HS-27A (cell line): Measurements from ENCODE around the gene GNA14.
"Not testable (repeated sequence)": the region's sequence is repeated elsewhere in the genome, so short reads cannot be mapped to it uniquely, and the experiment has no call there.

Experiments
- DNase-seq: peaks from one replicate; pipeline ENCODE4 v3.0.0-alpha.2; 2012; ENCODE audit warnings: low read depth, missing footprints

The GNA14 gene

DNA sequence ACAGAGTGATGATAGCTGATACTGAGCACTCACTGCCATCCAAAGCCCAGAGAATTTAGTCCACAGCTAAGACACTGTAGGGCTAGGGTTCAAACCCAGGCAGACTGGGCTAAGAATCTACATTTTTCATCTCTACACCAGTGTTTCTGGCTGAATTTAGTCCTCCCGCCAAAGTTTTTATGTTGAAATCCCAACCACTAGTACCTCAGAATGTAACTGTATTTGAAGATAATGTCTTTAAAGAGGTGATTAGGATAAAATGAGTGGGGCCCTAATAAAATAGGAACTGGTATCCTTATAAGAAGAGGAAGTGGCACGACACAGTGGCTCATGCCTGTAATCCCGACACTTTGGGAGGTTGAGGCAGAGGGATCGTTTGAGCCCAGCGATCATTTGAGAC is 4.3 kb downstream of the GNA14 start:
- DNase-seq, result no peak

DNA sequence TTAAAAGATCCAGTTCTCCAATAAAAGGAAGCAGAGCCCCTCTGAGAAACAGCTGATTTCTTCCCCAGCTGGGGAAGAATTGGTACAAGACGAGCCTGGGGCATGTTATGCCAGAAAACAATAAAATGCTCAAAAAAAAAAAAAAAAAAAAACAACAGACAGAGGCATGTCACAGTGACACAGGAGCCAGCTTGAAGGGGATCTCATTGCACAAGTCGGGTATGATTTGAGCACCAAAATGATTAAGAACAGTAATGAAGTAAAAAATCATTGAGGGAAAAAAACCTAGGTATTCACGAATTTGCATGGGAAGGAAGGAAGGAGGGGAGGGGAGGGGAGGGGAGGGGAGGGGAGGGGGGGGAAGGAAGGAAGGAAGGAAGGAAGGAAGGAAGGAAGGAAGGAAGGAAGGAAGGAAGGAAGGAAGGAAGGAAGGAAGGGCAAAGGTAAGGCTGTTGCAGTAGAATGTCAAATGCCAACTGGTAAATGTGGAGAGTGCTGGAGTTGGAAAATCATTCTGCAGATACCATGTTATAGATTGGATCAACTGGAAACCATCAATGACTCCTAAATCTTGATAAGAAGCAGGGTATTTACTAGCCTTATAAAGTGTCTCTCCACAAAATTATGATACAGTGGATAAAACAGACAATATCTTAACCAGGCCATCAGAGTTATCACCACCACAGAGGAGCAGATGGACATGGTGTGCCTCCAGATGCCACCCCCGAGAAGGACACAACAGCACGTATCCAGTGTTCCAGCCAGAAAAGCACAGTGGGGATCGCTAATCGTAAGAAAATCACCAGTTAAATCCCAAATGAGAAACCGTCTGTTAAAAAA is 7.2 kb downstream of the GNA14 start:
- DNase-seq, result no peak

DNA sequence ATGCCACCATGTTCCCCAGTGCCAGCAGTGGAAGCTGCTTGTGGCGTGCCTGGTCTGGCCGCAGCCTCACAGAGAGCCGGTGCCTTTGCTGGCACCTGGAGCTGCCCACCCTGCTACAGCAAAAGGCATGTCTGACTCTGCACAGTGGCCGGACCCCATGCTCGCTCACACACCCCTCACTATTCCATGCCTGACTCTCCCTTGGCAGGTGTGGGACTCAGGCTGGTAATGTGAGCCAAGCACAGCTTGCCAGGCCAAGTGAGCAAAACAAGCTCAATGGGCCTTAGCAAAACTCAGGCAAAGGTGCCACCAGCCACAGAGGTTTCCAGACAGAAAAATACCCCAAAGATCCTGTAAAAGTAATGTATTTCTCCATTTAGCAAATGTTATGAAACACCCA is 15.5 kb downstream of the GNA14 start:
- DNase-seq, result no peak

DNA sequence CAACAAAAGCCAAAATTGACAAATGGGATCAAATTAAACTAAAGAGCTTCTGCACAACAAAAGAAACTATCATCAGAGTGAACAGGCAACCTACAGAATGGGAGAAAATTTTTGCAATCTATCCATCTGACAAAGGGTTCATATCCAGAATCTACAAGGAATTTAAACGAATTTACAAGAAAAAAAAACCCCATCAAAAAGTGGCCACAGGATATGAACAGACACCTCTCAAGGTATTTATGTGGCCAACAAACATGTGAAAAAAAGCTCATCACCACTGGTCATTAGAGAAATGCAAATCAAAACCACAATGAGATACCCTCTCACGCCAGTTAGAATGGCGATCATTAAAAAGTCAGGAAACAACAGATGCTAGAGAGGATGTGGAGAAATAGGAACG is 19.3 kb downstream of the GNA14 start:
- DNase-seq, result not testable (repeated sequence)

DNA sequence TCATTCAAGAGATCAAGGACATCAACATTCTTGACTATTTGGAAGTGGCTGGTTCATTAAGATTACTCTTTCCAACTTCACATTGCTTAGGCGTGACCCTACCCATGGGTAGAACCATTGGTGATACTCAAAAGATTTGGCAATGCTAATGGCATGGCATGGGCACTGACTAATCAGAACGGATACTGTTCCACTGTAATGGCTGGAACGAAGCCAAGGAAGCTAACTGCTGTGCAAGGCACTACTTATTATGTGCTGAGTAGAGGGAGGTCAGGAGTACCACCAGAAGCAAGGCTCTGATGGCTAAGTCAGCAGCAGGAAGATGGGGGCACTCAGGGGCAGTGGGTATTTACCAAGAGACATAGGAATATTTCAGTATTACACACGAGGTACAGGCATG is 31.9 kb downstream of the GNA14 start:
- peak; percentile 4 for DNase-seq

DNA sequence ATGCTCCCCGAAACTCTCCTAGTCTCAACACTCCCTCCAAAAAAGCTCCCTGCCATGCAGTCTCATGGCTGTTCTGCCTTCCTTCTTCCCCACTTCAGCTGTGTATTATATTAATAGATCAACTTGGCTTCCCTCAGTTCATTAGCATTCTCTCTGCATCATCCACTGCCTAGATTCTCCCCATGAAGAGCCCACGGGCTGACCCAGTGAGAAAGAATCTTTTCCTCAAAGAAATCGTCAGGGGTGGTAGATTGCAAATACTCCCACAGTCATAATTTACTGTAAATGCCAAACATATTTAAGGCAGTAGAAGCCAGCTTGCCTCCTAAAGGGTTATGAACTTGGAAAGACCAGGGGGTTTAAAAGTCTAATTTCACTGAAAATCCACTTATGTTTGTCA is 33.5 kb downstream of the GNA14 start:
- DNase-seq, result no peak

DNA sequence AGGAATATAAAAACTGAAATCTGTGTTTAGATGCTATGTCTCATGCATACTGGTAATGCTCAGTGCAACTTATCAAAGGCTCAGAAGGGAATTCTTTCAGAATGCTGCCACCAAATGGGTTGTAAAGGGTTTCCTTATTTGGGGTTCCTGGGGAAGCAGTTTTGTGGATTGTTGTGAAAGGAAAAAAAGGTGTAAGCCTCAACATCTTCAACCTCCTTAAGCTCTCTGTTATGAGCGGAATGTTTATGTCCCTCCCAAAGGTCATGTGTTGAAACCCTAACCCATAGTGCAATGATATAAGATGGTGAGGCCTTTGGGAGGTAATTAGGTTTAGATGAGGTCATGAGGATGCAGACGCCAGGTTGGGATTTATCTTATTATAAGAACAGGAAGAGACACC is 41.6 kb downstream of the GNA14 start:
- no peak for DNase-seq

DNA sequence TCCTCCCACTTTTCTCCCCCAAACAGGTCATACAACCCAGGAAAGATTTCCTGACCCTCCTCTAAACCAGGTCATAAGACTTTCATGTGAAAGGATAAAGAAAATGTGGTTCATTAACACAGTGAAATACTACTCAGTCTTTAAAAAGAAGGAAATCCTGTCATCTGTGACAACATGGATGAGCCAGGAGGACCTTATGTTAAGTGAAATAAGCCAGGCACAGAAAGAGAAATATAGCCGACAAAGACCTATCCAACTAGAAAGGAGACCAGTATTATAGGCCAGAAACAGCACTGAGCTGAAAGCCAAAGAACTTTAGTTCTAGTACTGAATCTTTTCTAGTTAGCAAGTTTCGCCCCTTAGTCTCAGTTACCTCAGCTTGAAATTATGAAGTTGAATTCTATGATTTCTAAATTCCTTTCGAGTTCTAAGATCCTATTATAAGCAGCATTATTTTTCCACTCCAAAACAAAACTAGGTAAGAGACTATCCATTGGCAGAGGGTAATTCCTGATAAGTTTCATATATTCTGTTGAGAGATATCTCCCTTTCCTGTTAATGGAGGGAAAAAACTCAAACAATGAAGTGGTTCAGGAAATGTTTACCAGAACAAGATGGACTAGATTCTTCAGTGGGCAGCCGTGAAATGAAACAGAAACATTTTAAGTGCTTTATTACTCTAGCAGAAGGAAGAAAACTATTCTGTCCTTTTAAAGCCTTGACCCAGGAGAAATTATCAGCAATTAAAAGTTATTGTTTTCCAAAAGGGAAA is 42.5 kb downstream of the GNA14 start:
- no peak for DNase-seq

DNA sequence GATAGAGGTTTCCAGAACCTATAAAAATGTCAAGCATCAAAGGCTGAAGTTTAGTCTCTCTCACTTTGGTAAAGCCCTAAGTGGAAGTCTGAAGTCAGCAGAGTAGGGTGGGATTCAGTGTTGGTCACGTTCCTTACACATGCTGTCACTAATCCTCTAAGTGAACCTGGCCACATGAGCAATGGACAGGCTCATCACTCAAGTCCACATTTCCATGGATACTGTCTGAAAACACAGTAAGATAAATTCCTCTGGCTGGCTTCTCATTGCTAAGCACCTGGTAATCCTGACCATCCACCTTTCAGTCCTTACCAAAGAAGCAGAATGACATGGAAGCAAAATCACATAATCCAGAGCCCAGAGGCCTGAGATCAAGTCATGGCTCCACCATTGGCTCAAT is 43.8 kb downstream of the GNA14 start:
- no peak for DNase-seq

DNA sequence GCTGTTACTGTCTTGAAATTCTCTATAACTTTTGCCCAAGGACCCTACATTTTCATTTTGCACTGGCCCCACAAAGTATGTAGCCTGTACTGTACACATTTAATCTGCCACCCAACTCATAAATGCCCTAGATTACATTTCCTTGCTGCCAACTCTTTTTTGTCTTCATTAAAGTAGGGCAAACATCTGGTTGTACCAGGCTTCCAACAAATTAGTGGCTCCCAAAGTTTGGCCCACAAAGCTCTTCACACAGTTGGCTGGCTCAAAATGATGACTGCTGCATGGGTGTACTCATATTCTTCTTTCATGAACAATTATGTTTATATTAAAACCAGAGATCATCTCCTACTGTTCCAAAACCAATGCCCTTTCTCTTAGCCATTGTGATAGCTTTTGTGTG is 45.3 kb downstream of the GNA14 start:
- no peak for DNase-seq

DNA sequence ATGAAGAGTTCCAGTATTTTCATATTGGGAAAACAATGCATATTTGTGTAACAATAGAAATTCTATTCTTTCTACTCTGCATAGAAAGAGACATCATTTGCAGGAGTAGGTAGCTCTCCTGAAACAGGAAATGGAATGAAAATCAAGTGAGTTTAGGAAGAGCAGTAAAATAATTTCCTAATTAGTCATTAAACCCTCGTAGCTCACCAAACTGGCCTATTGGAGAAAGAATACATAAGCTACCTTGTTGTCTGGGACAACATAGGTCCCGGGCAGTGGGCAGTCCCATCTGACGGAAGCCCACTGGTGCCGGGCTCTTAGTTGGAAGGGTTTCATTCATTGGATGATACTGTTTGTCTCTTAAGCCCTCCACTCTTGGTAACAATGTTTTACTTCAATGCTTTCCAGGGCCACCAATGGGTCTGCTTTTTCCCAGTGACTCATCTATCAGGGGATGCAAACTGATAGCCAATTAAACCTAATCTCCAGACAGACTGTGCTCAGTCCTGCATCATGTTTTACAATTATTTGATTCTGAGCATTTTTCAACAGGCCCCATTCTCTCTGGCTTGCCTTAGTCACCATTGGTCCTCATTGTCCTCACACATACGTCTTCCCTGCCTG is 46.5 kb downstream of the GNA14 start:
- DNase-seq, result no peak

DNA sequence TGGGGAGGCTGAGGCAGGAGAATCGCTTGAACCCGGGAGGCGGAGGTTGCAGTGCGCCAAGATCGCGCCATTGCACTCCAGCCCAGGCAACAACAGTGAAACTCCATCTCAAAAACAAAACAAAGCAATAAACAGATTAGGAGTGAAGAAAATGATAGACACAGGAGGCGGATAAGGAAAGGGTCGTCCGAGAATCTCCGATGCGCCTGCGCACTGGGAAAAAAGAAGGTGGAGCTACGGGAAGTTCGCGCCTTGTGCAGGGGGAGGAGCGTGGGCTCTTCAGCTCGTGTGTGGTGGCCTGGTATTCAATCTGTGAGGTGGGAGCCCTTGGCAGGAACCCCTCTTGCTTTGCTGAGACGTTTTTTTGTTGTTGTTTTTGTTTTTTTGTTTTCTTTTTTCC is 47.3 kb downstream of the GNA14 start:
- no peak for DNase-seq

DNA sequence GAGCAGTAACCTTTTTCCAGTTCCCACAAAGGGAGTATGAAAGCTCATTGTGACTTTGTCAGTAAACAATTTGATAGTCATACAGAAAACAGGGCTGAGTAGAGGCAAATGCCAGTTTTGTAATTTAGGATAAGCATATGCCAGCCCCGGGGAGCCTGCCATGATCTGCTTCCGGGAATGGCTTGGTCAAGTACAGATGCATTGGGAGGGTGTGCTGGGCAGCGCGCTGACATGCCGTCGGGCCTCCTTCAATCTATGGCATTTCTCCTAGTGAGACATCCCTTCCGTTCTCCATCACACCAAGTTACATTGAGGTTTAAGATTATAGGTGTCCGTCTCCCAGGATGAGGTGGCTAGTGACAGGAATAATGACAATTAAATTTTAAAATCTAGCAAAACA is 48.6 kb downstream of the GNA14 start:
- DNase-seq, result no peak

DNA sequence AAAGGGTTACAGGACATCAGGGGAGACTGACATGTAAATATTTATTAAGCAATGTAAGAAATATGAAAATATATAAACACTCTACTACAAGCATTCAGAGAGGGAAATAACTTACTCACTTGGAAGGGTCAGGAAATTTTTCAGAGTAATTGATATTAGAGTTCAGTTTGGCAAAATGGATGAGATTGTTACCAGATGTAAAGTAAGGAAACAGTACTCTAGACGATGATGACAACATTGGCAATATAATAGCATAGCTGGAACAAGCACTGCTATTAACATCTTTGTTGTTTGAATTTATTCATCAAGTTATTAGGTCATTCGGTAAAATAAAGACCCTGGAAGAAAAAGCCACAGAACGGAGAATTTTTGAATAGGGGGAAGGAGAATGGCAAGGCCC is 49.1 kb downstream of the GNA14 start:
- DNase-seq, result no peak

DNA sequence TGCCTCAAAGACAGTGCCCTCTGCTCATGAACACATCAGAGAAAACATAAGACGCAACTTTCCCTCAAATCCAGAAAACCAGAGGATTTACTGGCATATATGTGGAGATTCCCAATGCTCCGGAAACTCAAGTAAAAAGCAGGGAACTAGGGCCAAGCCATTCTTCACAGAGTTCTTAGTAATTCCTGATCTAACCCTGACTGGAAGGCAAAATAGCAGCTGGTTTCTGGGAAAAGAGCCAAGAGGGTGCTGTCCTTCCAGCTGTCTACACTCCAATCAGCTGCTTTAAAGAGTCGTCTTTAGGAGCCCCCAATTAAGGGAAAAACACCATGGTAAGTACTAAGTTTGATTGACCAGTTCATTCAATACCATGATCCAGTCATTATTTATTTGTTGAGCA is 49.6 kb downstream of the GNA14 start:
- DNase-seq, result no peak

DNA sequence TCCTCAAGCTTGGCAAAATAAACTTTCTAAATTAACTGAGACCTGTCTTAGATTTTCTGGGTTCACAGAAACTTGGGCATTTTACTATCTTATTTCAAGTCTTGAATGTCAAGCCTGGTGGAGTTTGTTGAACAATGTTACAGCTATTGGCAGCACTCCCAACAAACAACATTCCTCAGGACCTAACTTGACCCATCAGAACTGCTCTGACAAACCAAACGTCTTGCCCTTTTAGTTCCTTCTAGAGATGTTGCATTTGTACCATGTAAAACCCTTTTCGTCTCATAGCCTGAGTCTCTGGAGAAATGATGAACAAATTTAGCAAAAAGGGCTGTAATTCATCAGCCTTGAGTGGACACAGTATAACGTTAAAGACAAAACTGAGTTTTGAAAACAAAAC is 51.1 kb downstream of the GNA14 start:
- no peak for DNase-seq

DNA sequence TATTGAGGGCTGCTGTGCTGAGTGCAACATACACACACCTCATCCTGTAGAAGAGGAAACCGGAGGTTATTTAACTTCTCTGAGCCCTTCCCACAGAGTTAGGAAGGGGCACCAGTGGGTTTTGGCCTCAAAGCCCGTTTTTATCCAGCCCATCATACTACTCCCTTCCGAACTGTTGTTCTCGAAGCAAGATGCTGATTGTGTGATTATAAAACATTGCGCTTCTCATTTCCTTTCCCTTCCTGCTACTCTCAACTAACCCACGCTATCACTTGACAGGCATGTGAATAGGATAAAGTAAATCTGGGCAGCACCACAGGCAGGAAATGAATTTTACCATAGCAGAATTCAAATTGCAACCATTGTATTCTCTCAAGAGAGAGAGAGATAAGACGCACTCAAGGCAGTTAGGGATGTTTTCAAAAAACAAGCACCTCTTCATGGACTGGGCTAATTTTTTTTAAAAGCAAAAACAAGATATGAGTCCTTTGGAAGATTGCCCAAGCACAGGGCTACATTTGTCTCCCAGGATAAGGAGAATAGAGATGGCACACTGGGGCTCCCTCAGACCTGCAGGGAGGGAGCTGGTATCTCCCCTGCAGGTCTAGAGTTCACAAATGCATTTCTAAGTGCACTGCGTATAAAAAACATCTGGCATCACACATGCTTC is 52.6 kb downstream of the GNA14 start:
- no peak for DNase-seq

DNA sequence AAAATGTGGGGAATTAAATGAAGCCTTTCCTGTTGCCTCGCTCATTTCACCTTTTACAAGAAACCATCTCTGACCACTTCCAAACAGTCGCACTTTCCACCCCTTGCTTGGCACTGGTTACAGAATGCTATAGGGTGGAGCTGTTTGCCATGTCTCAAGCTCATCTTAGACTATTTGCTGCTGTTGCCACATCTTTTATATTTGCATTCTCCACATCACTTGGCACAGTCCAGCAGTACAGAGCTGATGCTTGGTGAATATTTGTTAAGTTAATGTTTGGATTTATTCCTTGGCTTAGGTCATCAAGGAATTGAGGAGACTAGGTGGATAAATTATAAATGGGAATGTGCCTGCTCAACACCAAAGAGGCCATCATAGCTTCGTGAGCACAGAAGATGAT is 53.2 kb downstream of the GNA14 start:
- no peak for DNase-seq

DNA sequence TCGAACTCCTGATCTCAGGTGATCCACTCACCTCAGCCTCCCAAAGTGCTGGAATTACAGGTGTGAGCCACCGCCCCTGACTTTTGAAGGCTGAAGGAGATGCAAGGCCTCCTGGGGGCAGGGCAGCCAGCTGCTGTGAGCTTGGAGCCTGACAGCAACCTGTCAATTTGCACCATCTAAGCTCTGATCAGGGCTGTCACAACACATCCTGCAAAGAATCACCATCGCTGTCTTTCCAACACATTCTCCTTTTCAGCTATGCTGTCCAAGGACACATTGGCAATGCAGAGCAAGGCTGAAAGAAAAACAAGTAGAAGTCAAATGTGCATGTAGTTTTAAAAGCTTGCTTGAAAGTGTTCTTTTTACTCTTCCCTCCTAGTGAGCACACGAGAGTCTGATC is 54.6 kb downstream of the GNA14 start:
- no peak for DNase-seq

DNA sequence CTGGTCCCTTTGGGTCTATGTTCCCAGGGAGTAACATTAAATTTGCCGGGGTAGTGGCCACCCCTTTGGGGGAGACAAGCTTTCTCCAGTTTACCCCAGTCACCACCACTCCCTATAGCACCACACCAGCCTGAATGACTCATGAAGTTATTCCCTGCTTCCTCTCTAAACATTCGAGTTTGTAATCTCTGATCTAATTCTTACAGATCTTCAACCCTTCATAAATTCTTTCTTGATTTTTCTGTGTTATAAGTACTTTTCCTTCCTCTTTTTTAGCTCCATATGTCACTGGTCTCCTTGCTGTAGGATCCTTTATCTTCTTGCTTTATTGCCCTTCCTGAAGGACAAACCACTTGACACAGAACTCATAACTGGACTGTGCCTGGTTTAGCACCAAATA is 55.6 kb downstream of the GNA14 start:
- DNase-seq, result no peak

DNA sequence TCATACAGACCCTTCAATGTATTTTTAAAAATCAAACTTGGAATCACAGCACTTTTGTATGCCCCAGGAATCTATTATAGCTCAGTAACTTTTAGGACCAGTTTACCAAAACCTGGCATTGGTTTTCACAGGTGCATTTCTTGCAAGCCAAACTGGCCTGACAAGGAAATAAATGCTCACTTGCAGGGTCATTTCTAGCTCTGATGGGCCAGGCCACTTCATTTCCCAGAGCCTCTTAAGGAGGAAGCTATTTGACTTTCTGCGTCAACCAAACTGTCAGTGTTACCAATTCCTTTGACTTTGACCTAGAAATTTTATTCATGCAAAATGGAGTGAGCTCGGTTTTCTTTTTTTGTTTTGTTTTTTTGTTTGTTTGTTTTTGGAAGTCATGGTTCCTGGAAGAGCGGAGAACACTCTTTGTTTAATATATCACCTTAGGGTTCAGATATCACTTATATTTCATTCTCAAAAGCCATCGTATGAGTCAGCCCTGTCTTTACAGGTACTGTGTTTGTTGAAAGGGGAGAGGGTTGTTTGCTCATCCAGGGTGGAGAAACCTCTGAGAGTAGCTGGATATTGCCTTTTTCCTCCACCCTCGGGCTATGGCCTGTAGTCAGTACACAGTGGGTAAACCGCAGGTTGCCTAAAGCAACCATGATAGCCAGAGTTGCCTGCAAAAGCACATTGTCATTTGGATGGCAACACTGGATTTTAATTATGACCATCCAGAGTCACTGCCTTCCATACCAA is 58.9 kb downstream of the GNA14 start:
- no peak for DNase-seq
